HG03342 (cell line): ENCODE measurements around the gene NHEJ1.

Experiments
- ATAC-seq: cut with Tn5 transposase; IDR thresholded peaks from one replicate; pipeline ENCODE4 v1.9.1; 2021; ENCODE audit warnings: mild to moderate bottlenecking, moderate library complexity; ENCODE audit not compliant: unreplicated experiment

NHEJ1 gene

DNA sequence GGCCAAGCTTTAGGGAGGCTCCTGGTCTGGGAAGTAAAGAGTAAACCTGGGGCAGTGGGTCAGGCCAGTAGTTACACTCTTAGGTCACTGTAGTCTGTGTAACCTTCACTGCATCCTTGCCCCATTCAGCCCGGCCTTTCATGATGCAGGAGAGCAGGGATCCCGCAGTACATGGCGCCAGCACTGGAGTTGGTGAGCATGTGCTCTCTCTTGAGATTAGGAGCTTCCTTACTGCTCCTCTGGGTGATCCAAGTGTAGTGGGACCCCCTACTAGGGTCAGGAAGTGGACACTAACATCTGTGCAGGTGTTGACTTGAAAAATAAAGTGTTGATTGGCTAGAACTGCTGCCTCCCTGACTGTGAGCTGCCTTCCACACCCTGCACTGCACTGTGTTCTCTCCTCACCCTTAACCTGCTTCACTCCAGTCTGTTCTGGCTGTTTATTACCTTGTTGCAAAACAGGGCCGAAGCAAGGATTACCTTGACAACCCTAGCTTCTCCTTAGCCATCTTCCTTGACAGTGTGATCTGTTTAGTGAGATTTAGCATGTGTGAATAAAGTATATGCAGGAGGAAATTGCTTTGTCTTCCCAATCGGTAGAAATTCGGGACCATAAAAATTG is 22.6 kb upstream of the NHEJ1 start:
- no peak for ATAC-seq

DNA sequence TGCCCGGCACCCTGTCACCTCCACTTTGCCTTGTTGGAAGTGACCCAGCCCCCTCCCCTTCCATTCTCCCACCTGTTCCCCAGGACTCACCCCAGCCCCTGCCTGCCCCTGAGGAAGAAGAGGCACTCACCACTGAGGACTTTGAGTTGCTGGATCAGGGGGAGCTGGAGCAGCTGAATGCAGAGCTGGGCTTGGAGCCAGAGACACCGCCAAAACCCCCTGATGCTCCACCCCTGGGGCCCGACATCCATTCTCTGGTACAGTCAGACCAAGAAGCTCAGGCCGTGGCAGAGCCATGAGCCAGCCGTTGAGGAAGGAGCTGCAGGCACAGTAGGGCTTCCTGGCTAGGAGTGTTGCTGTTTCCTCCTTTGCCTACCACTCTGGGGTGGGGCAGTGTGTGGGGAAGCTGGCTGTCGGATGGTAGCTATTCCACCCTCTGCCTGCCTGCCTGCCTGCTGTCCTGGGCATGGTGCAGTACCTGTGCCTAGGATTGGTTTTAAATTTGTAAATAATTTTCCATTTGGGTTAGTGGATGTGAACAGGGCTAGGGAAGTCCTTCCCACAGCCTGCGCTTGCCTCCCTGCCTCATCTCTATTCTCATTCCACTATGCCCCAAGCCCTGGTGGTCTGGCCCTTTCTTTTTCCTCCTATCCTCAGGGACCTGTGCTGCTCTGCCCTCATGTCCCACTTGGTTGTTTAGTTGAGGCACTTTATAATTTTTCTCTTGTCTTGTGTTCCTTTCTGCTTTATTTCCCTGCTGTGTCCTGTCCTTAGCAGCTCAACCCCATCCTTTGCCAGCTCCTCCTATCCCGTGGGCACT is 21.9 kb upstream of the NHEJ1 start:
- no peak for ATAC-seq

DNA sequence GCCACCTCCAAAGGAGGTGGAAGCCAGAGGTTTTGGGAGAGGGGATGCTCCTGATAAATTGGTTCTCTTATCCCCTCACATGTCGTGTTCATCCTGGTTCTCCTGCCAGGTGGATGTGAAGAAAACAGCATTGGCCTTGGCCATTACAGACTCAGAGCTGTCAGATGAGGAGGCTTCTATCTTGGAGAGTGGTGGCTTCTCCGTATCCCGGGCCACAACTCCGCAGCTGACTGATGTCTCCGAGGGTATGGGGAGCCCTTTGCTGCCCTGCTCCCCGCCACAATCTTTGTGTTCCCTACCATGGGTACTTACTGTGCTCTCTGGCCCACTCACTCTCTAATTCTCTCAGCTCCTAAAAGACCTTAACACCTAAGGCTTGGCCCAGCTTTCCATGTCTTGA is 20.9 kb upstream of the NHEJ1 start:
- no peak for ATAC-seq

DNA sequence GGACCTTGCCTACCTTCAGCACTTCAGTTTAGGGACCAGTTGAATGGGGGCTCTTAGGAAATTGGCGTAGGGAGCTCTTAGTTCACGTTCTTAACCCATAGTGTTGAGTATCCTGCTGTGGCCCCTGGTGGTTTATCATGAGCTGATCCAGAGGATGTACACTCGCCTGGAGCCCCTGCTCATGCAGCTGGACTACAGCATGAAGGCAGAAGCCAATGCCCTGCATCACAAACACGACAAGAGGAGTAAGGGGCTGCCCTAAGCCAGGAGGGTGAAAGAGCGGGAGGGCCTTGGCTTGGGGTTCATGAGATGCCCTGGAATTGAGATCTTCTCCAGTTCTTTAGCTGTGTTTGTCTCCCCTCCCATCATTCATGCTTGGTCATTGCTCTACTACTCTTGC is 20.3 kb upstream of the NHEJ1 start:
- no peak for ATAC-seq

DNA sequence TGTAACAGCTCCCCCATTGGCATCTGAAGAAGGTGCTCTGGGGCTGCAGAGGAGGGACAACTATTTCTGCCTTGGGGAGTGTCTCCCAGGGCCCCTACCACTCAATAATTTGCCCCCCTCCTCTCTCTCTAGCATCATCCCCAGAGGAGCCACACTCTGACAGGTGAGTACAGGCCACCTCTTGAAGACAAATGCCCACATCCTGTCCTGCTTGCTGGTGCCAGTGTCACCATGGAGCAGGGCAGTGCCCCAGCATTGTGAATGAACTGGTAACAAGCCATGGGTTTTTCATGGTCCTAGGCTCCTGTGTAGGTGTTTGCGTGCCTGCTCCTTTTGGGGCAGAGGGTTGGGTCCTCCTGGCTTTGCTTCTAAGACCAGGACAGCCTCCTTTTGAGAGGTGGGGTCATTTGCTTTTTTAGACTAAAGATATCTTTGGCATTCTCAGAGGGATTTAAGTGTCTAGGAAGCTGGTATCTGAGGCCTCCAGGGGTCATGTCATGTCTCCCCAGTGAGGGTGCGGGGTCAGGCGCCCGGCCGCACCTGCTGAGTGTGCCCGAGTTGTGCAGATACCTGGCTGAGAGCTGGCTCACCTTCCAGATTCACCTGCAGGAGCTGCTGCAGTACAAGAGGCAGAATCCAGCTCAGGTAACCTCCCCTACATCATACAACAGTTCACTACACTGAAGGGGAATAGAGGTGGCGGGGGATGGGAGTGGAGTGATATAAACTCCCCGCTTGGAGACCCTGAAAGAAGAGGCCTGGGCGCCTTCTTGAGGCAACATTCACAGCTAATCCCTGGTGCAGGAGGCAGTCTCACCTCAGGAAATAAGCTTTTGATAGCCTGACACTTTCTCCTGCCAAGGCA is 19.2 kb upstream of the NHEJ1 start:
- ATAC-seq, result no peak

DNA sequence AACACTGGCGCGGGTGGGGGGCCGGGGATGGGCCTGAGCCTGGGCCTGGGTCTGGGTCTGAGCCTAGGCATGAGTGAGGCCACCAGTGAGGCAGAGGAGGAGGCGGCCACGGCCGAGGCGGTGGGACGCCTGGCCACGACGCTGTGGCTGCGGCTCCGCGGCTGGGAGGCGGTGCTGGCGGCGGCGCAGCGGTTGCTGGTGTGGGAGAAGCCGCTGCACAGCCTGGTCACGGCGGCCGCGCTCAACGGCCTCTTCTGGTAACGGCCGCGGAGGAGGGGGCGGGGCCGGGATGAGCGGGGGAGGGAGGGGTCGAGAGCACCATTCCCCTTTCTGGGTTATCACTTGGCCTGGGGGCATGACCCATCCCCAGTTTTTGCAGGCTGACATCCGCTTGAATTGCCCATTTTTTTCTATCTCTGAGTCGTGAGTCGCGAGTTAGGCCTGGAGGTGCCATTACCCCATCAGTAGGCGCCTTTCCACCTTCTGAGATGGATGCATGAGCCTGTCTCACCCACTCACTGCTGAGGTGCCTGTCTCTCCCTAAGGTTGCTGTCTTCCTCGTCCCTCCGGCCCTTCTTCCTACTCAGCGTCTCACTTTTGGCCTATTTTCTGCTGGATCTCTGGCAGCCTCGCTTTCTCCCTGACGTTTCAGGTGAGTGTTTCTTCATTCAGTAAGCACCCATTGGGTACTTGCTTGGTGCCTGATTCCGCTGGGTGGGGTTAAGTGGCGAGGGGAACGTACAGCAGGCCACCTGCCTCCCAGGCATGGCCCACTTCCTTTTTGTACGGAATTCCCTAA is 18.0 kb upstream of the NHEJ1 start:
- ATAC-seq, result peak; percentile 7

DNA sequence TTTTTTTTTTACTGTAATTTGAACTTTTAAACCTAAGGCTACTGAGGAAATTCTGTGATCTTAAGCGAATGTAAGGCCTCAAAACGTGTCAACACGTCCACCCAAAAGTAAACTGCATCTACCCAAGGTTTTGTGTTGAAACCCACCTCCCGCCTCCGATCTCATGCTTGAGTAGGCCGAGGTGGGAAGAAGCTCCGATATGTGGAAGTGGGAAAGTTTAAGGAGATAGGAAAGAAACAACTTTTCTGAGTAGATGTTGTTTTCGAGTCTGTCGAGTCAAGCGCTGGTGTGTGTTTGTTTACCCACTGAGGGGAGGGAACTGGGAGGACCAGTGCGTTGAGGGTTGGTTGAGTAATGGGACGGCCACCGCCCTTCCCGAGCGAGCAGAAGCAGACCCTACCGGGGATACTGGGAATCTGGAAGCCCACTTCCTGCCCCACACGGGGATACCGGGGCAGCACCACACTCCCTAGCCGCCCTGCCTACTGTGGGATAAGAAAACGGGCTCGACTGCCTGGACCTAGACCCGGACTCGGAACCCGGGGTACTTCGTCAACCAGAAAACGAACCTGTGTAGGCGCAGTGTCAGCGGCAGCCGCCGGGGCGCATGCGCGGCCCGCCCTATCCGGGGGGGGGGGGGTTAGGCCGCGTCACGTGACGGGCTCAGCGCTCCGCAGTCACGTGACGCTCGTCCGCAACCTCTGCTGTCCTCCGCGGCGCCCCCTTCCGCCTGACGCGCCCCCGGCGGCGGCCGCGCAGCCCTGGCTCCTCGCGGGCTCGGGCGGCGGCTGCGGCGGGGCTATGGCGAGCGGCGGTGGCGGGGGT is 17.1 kb upstream of the NHEJ1 start, which contains the start of gene RETREG2:
TSS of gene RETREG2 (plus strand) at position 724 of the 825 bp plus-strand sequence. CDS start at position 802, 78 bp downstream.
- ATAC-seq, result peak; percentile 43

DNA sequence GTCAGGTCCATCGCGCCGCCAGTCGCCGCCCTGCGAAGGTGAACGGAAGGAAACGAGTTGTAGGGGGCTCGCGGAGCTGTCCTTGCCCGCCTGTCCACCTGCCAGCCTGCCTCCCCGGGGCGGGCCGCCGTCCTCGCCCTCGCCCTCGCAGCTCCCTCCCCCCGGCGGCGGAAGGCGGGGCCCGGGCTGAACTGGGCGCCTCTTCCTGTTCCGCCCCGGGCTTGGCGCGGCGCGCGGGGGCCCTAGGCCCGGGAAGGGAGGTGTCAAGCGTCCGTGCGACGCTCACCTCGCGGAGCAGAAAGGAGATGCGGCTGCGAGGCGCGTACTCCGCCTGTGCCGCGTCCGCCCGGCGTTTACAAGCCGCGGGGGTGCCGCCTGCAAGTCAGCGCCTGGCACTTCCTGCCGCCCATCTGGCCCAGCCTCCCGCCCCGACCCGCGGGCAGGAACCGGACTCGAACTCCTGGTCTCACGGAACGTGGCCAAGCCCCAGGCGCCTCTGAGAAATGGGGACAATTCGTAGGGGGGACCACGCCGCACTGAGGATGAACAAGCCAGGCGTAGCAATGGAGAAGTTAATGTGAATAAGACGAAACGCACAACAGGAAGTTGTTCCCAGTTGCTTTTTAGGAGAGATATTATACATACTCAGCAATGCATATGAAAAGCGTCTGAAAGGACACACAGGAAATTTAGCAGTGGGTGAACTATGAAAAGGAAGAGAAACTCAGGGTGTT is 16.4 kb upstream of the NHEJ1 start, which contains the start of gene CNPPD1:
TSS of gene CNPPD1 (minus strand) at position 108 of the 734 bp plus-strand sequence. CDS start at position 11, 97 bp downstream.
- ATAC-seq, result peak; percentile 64

DNA sequence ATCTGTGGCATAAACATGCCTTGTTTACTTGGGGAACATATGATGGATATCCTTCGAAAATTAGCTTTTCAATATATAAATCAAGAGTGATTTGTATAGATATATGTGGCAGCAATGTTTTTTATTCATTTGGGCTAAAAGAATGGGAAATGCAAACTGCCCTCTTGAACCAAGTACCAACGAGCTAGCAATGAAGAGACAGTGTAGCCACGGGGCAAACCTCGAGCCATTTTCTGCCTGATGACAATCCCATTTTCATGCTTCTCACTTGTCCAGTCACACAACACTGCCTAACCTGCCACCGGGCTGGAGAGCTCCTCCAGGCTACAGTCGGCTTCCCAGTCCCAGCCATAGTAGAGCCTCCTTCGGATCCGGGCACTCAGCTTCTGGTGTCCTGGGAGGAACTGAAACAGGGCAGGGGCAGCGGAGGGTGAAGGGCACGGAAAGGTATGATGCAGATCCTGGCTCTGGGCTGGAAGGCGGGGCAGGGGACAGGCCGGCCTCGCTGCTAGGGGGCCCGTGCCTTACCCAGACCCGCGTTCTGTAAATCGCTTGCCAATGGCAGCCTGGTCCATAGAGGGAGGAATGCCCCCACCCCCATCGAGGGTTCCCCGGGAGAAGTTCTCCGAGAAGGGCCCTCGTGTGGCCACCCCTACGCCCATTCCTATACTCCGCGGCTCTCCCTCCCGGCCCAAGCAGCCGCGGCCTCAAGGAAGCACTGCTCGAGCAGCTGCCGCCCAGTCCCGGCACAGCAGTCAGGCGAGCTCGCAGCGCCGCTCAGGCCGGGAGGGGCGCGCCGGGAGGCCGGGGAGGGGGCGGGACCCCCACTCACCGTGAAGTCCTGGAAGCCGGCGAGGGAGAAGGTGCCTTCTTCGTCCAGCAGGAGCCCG is 15.6 kb upstream of the NHEJ1 start:
- ATAC-seq, result peak; percentile 27

DNA sequence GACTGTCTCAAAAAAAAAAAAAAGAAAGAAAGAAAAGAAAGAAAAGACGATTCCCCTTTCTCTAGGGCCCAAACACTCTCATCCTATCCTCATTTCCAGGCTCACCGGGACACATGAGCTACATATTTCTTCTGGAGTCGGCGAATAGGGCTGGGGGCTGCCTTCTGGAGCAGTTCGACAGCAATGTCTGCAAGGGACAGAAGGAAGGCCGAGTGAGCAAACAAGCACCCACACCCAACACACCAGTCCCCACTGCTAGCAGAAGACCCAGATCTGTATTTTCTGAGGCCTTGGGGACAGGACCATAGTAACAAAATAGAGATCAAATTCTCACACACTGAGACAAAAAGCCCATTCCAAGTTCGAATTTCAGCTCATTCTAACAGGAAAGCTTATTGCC is 14.9 kb upstream of the NHEJ1 start:
- no peak for ATAC-seq

DNA sequence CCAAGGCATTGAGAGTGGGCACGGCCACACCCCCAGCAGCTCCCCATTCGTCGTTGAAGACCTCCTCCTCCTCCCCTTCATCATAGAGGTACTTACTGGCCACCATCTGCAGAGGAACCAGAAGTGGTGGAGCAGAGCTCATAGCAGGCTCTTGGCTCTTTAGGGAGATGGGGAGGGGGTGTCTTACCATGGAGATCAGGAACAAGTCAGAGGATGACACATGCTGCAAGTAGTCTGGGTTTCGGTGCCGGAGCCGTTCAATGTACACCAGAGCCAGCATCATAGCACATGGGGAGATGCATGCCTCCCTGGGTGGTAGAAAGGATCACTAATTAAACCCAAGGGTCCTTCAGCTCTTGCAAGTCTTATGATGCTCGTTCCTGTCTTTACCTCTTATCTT is 14.2 kb upstream of the NHEJ1 start:
- no peak for ATAC-seq

DNA sequence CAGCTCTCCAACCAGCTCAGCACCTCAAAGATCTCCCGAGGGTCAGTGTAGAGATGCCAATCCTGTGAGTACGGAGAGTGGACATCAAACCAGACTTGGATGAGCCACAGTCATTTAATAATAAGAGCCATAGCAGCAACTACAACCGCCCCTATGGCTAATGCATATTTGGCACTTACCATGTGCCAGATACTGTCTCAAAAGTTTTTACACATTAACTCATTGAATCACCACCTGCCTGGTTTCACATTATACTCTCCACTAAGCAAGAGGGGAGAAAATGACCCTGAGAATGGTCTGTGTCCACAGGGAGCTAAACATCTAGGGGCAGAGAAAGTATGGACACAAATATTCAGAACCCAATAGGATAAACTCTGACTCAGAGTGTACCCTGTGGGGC is 13.5 kb upstream of the NHEJ1 start:
- no peak for ATAC-seq

DNA sequence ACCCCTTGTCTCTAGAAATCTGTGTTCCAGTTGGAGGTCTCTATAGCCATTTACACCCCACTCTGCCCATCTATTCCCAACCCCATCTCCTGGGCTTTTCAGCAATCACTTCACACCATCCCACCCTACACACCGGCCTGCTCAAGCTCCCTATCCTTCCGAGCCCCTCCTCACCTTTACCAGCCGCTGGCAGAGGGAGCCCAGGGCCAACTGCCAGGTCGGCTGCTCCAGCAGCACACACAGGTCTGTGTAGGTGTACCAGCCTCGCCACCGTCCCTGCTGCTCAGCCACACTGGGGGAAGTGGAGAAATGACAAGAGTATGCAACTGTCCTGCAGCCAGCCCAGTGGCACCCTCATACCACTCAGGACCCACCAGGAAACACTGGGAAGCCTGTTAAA is 12.6 kb upstream of the NHEJ1 start:
- no peak for ATAC-seq

DNA sequence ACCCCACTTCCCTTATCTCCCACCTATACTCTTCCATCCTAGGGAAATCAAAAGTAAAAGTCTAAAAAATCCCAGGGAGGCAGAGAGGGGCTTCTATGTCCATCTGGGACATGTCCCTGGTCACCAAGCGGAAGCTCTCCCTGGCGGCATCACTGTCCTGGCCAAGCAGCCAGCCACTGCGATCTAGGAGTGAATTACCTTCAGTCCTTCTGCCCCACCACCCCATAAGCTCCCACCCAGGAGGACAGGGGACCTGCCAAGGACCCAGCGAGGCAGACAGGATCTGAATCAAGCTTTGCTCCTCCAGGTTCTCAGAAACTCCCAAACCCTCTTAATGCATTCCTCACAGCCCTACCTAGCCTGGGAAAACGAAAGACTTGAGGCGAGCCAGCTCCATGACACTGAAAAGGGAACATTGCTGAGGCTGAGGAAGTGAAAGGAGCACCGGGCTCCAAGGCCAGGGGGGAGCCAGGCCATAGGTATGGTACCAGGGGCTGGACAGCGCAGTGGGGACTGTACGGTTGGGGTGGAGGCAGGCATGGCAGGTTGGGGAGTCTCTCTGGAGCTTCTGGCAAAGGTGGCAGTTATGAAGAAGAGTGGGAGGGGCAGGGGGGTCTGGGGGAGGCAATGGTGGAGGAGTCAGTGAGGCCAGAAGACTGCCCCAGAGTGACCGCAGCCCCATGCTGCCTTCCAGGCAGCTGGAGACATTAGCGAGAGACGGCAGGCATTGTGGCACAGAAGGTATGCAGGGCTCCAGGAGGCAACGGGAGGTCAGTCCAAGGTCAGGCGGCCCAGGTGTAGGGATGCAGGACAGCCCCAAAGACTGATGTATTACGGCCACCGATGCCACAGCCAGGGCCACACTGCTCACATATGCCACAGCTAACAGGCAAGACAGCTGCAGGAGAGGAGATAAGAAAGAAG is 11.9 kb upstream of the NHEJ1 start:
- ATAC-seq, result no peak

DNA sequence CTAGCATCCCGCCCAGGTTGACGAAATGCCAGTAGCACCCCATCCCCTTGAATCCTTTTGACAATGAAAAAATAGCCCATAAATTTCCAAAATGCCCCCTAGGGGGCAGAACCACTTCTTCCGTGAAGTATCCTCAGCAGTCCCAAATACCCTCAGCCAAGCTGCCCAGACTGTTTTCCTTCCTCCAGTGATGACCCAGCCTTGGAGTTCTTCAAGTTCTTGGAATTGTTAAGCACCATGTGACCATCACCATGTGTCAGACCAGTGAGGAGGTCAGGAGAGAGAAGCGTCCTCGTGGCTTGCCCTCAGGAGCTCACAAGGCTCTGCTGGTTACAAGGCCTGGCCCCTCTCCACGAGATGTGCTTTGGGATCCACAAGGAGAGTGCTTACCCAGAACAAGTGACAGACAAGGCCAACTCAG is 10.6 kb upstream of the NHEJ1 start:
- no peak for ATAC-seq

DNA sequence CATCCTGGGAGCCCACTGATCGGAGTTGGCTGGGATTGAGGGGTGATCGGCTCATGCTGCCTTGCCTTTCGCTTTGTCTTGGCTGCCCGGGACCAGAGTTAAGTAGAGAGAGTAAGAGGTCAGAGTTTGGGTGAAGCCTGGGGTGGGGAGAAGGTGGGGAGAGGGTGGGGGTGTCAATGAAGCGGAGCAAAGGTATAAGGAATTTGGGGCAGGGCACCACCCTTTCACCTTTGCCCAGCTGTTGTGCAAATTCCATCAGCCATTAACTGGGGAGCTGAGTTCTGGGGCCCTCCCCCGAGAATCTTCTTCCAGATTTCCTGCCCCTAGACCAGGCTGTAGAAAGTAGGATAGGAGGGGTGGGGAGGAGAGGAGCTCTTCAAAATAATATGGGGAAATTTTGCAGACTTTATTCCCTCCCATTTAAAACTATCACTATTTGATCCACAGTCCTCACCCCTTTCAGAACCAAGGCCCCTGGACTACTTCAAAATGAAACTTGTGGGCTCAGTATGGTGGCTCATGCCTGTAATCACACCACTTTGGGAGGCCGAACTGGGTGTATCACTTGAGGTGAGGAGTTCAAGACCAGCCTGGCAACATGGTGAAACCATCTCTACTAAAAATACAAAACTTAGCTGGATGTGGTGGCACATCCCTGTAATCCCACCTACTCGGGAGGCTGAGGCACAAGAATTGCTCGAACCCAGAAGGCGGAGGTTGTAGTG is 9.5 kb upstream of the NHEJ1 start, which contains the start of gene SLC23A3:
TSS of gene SLC23A3 (minus strand) at position 100 of the 725 bp plus-strand sequence. CDS start at position 55, 45 bp downstream.
- ATAC-seq, result no peak
